HG03521 (cell line): ENCODE measurements around the gene MAML2.

Source experiments
- ATAC-seq: cut with Tn5 transposase; IDR thresholded peaks from one replicate; pipeline ENCODE4 v1.9.1; 2021; ENCODE audit warnings: mild to moderate bottlenecking, moderate library complexity; ENCODE audit not compliant: unreplicated experiment

Gene MAML2

DNA sequence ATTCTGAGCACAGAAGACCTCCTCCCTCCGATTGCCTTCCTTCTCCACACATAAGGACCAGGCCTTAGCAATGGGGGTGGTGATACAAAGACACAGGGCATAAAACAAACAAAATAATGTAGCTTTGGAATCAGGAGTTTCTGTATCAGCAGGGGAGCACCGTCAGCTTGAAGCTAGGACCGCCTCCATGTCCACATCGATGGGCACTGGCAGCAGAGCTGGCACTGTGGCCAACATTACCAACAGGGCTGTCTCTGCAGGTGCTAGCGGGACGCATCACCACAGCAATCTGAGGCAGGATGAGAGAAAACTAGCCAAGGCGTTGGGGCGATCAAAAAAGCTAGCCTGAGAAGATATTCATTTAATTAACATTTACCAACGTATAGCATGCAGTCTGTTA is 201.4 kb downstream of the MAML2 start:
- ATAC-seq: no peak

DNA sequence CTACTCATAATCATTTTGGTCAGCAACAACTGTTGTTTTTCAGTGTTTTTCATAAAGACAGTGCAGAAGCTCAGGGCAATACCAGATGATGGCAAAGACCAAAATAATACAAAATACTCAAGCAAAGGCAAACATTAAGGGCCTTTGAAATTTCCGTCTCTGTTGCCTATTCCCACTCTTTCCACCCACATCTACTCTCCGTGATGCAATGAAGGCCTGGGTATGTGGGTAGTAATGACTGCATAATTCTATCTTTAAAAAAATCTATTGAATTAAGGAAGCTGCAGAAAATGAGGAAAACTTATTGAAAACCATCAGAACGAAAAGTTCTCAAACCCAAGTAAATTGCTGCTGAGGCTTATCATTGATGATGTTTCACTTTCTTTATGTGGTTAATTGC is 203.3 kb downstream of the MAML2 start:
- no peak for ATAC-seq

DNA sequence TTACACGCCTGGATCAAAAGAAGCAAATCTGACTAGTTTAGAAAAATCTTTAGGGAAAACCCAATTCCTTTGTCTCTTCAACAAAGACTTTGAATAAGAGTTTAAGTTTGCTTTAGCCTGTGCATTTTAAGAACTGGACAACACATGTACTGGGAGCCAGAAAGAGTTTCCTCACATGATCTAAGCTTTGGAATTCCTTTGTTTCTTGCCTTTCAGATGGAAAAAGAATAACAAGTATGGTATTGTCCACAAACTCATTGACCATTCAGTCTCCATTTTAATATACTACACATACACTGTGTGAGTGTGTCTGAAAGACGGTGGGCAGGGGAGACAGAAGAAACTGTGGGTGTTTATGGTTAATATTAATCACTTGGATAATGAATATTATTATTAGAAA is 205.6 kb downstream of the MAML2 start:
- ATAC-seq: no peak

DNA sequence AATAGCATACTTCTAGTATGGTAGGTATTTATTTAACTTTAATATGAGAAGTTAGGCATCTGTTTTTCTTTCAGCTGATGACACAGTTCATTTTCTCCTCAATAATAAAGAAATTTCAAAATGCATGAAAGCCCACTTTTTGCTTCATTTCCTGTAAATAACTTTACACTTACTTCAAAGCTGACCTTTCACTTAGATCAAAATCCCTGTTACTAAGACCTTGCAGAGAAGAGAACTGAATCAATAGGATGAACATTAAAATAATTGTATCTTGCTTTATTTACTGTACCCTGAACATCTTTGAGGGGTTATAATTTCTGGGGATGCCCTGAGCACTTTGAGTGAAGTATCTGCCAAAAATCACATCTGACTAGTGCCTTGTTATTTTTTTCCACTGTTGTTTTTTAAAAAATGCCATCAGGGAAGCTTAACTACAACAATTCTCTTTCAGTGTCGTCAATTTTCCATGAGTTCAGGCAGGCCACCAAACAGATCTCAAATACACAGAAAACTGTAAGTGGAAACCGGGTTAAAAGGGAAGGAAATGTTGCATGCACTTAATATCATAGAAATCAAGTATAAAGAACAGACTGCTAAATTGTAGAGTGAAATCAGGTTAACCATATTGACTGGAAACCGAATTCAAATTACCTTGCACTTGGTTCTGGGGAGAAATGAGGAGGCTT is 206.2 kb downstream of the MAML2 start:
- no peak for ATAC-seq

DNA sequence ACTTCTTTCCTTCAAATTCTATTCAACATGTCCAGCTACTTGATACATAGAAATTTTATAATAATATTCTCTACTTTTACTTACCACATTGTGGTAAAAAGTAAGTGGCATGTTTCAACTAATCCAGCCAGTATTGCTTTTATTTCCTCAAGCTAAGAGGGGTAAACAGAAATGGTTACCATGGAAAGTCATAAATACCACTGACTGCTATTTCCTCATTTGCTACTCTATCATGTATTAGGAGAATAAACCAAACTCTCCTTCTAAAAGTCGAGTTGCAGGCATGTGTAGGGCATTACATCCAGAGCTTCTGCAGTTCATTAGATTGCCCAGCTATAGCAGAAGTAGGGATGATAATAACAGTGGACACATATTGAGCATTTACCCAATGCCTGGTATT is 208.4 kb downstream of the MAML2 start:
- ATAC-seq: no peak

DNA sequence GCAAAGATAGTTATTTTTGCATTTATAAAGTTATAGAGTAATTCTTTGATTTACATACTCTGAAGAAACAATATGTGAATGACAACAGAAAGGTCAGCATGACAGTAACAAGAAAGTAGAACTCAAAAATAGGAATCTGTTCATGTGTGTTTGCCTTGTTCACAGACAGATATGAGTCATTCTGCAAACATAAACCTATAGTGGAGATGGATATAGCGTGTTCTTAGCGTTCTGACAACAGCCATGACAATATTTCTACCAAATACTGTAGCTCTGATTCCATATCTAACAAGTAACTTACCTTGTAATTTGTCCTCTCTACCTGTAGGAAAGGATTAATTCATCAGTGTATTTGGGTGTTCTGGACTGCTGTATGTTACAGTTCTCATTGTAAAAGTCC is 210.6 kb downstream of the MAML2 start:
- ATAC-seq: peak; percentile 38

DNA sequence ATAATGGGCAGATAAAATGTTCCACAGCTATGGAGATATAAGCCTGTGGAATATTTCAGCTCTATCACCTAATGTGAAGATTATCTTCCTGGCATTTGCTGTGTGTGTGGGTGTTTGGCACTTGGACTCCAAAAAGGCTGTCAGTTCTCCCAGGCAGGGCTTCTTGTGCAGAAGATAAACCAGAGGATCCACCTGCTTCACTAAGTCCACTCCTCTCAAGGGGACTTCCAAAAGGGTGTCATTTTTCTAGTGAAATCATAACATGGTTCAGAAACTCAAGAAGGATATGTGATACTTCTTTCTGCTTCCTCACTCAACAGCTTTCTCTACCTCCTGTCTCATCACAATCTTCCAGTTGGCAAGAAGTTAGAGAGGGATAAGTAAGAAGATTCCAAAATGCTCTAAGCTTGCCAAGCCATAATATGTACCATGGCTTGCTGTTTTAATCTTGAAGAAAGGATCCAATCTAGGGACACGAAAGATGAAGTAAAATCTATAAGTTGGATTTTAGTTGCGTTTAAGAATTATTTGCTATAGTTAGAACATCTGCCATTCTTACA is 212.9 kb downstream of the MAML2 start:
- no peak for ATAC-seq

DNA sequence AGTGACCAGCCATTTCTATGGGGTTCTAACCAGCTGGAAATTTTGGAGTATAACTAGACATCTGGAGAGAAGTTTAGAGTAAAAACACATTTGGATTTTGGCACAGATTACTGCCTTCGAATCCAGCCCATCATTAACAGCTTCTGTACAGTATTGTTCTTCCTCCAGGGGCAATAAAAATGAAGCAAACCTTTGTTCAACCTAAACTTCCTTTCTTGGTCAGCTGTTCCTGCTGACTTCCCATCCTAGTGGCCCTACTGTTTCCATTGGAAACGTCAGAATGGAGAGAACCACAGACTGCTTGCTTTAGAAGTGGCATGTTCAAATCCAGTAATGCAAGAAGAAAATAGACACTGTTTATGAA is 215.4 kb downstream of the MAML2 start:
- no peak for ATAC-seq

DNA sequence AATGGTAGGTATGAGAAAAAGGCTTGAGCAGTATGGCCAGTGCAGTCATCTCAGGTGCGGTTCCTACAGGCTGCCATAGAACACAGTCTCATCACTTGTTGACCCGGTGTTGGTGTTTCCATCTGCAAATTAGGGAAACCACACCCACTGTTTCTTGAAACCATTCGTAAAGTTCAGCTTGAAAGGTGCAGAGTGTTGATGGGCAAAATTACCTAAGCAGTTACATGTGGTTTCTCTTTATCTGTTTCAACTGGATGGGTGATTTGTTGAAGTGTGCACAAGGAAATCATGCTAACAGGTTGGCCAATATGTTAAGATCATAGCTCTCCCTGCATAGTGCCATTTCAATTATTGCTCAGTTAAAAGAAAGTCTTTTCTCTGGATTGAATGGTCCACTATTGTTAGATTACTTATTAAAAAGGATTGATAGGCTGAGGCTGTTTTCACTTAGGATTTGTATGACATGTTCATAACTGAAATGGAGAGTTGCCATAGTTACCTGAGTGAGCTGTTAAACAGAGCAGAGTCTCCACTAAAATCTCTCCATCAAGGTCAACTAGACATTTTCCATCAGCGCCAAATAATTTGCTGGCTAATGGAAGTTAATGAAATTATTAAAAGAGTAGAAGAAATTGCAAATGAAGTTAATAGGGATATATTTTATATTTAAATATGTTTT is 215.9 kb downstream of the MAML2 start:
- no peak for ATAC-seq

DNA sequence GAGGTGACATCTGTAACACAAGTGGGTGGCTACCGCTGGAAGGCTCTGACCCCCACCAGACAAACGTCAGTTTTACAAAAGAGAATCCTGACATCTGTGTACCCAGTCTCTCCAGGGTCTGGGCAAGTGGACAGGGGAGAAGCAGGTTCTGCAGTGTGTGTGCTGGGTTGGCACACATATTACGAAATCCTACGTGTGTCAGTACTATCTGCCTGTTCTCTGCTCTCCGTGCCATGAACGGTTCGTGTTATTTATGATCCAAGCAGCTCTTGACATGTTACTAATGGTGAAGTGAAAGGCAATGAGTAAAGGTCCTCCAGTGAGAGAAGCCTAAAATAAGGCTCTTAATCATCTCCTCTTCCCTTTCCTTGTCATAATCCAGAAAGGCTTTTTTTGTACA is 217.6 kb downstream of the MAML2 start:
- ATAC-seq: no peak

DNA sequence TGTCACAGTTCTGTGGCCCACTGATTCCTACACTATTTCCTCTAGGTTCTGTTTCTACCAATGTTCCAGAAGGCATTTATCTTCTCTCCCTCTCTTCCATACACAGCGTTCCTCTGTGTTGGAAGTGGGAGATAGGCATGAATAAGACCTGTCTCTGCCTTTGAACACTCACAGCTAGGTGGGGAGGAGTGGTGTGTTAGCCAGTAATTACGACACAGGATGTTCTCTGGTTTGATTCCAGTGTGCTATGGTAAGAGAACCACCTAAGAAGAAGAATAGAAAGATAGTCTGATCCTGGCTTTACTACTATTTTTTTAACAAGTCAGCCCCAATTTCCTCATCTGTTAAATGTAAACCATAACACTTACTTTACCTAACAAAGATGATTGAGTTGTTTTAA is 218.8 kb downstream of the MAML2 start:
- no peak for ATAC-seq

DNA sequence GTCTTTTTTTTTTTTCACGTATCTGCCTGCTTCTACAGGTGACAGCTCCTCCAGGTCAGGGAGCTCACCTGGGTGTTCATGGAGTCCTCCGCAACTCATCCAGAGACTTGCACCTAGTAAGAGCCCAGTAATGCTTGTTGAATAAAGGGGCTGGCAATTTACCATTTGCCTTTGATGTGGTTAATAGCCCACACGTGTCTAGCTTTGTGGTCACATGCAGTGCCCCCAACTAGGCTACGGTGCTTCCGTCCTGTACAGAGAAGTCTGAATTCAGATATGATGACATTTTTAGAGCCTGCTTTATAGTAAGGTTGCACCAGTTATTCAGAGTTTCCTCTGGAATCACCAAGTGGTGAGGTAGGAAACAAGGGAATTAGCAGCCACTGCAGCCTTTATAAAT is 219.7 kb downstream of the MAML2 start:
- no peak for ATAC-seq

DNA sequence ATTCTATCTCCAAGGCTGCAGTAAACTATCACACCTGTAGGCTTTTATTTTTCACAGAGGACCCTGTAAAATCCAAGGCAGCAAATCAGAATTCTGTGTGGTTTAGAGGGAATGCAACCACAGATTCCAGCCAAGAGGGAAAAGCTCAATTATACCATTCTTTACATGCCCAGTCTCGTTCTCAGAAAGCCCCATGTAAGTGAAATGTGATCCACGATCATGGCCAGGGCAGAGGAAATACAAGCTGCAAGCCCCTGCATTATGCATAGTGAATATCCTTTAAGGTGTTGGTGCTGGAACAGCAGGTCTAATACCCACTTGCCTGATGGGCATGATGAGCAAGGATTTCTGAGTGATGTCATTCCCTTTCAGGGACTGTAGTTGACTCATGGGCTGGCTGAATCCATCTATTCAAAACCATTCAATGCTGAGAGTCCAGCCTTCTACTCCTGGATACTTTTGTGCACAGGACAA is 220.4 kb downstream of the MAML2 start:
- ATAC-seq: no peak

DNA sequence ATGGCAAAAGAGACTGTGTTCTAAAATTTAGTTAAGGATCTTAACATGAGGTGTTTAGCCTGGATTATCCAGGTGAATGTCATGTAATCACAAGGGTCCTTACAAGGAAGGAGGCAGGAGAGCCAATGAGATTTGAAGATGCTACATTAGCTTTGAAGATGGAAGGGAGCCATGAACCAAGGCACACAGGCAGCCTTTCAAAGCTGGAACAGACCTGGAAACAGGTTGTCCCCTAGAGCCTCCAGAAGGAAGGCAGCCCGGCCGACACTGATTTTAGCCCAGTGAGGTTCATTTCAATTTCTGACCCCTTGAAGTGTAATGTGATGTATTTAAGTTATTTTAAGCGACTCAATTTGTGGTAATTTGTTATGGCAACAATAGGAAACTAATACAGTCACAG is 223.8 kb downstream of the MAML2 start:
- ATAC-seq: no peak

DNA sequence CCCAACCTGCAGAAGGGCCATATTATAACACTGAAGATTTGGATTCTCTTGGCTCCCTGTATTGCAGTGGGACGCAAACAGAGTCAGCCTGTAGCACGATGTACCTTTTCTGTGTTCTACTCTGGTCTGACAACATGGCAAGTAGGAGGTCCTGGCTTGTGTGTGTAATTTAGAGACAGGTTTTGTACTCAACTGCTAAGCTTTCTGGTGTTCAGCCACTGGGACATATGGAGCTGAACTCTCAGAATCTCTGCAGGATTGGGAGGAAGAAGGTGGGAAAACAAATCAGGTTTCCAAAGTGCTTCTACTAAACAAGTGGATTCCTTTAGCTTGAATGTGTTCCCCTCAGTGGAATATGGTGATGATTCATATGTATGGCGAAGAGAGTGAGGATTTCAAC is 226.6 kb downstream of the MAML2 start:
- ATAC-seq: no peak

DNA sequence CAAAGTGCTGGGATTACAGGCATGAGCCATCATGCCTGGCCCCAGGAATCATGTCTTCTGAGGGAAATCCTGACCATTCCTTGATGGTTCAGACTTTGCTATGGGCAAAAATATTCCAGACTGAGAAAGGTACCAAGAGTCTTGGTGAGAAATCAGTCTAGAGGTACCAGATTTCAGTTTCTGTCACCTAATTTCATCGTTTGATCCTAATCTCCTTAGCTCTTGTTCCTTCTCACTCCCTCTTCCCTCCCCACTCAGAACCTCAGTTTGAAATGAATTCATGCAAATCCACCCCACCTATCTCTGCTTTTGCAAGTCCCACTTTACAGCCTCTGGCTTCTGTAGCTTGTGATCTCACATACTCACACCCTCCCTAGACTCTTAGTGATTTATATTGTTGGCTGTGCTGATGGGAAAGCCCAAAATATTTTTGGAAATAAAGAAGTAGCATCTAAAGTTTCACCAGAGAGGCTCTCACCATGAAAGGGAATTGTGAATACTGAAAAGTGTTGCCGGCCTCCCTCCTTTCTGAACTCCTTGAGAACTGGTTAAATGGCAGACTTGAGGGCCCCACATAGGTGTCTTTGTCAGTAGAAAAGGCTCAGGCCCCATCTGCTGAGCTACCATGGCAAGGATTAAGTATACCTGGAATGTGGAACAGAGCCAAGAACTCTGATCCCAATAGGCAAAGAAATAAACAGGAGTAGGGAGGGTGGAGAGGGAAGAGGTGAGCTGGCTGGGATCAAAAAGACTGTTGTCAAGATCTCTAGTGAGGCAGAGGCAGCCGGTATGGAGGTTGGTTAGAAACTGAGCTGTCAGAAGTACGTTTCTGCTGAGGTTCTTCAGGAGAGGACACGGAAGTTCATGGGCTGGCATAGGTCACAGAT is 228.6 kb downstream of the MAML2 start:
- ATAC-seq: no peak

DNA sequence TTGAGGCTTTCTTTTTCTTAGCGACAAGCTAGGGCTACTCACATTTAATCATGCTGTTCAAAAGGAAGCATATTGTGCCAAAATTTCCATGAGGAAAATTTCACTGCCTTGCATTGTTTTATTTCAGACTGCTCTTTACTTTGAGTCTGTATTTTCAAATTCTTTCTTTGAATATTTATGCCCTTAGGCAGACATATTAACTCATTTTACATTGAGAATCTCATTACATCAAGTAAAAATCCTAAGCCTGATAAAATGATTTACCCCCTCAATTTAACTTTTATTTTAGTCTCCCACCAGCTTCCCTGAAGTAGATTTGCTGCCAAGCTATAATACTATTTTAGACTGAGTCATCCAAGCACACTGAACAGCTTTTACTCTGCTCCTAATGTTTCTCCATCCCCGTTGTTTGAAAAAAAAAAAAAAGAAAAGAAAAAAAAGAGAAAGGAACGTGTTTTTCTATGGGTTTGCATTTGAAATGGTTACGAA is 229.8 kb downstream of the MAML2 start:
- no peak for ATAC-seq

DNA sequence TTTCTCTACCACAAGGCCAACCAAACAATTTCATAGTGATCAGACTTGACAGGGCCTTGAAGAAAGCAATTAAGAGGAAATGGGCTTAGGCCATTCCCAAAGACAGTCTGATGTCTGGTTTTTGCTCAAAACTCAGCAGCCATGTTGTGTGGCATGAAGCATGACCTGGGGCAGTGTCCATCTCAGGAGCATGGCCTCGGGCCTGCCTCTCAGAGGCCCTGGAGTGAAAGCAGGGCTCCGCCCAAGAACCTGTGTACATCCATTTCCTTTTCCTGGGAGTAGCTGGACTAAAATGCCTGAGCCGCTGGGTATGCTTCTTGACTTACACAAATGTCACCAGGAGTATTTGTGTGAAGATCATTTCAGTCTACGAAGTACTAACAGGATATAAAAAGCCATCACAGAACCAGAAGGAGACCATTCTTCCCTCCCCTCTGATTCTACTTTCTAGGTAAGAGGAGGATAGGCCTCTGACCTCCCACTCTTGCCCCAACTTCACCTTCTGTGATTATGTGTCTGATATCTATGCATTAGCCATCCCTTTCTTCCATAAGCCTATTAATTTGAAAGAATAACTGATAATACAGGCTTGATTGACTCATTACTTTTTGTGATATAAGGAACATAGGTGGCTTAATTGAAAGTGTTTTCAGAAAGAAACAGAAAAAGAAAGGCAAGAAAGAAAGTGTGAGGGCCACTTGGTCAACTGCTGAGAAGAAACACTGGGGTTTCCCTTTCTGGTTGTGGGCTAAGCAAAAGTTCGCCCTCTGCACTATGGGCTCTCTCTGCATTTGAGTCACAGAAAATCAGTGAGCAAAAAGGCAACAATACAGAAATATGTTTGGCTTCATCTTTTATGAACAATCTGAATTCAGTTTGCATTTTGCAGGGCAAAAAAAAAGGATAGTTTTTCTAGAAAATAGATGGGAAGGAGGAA is 230.5 kb downstream of the MAML2 start:
- peak; percentile 93 for ATAC-seq

DNA sequence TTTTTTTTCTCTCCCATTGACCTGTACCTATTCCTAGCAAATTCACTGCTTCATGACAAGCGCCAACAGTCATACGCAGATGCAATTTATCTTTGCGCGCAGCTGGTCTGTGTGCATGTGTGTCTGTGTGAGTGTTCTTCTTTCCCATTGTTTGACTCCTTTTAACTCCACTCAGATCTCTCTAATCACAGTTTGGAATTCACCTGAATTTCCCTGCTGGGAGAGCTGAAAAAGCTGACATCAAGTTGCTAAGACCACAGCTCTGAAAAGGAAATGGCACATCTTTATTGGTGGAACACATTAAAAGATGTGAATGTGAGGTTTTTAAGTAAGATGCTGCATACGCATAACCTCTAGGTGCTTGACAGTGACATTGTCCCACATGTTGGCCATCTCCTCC is 231.7 kb downstream of the MAML2 start:
- ATAC-seq: no peak

DNA sequence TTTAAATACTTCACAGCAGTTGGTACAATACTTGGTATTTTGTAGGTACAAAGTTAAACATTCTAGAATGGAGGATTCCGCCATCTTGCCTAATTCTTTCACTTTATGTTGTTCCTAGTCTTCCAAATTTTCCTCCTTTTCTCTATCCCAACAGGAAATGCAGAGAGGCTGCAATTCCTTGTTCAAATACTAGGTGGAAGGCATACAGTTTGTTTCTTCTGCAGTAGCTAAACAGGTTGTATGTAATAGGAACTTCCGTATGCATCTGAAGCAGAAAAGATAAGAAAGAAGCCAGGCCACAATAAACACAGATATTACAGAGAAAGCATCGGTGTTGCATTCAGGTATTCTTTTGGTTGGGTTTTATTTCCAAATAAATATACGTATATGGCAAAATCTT is 232.7 kb downstream of the MAML2 start:
- ATAC-seq: no peak
